A673 (cell line): ENCODE measurements around the gene DACH2. TPM values are rescaled to one million over a fixed set of nuclear protein-coding genes. Genes with fewer than 3 reads are reported as not detected.

Source experiments
- BruUV-seq: library from RNA; stranded (reverse); fragments of 400-500 nt; replicated peaks from 2 replicates; lab custom pipeline; 2021; lab: Mats Ljungman, UMichigan
- CTCF ChIA-PET: fragments of 300-600 bp; sonication (Branson Sonifier 250); formaldehyde crosslinking; loops from one replicate; lab custom pipeline; 2022; ENCODE audit warnings: antibody characterized with exemption; lab: Charles Lee
- POLR2A ChIA-PET: fragments of 300-600 bp; sonication (Branson Sonifier 250); formaldehyde crosslinking; loops from one replicate; lab custom pipeline; 2022; ENCODE audit warnings: antibody characterized with exemption; ENCODE audit not compliant: low non-redundant PET; lab: Charles Lee
- DNase-seq: peaks from one replicate; pipeline ENCODE4 v3.0.0-alpha.2; 2015; ENCODE audit warnings: low spot score
- H3K27ac ChIP-seq: fragments of 200-600 bp; sonication (generic); 2 replicates; pipeline ENCODE4 v1.5.1; 2016; ENCODE audit warnings: mixed run types, low read depth, mild to moderate bottlenecking, mixed read lengths, antibody characterized with exemption, low read length; ENCODE audit not compliant: poor library complexity, severe bottlenecking
- H3K27me3 ChIP-seq: fragments of 200-600 bp; sonication (generic); replicated peaks from 2 replicates; pipeline ENCODE4 v1.6.1; 2017; ENCODE audit warnings: mixed run types, low read depth, mild to moderate bottlenecking, mixed read lengths, antibody characterized with exemption, low read length; ENCODE audit not compliant: insufficient read depth, poor library complexity
- H3K36me3 ChIP-seq: fragments of 200-600 bp; sonication (generic); 2 replicates; pipeline ENCODE4 v1.6.1; 2016; ENCODE audit warnings: mixed run types, mild to moderate bottlenecking, mixed read lengths, antibody characterized with exemption, low read length; ENCODE audit not compliant: insufficient read depth, poor library complexity, severe bottlenecking
- H3K4me1 ChIP-seq: fragments of 200-600 bp; sonication (generic); 2 replicates; pipeline ENCODE4 v1.6.1; 2017; ENCODE audit warnings: mixed run types, mild to moderate bottlenecking, mixed read lengths, antibody characterized with exemption, low read length; ENCODE audit not compliant: insufficient read depth, poor library complexity, severe bottlenecking
- H3K4me3 ChIP-seq: fragments of 200-600 bp; sonication (generic); 2 replicates; pipeline ENCODE4 v1.5.1; 2016; ENCODE audit warnings: low read depth, mixed run types, mild to moderate bottlenecking, mixed read lengths, low read length; ENCODE audit not compliant: poor library complexity, severe bottlenecking
- H3K9me3 ChIP-seq: fragments of 200-600 bp; sonication (generic); 2 replicates; pipeline ENCODE4 v1.6.1; 2016; ENCODE audit warnings: mixed run types, low read depth, mild to moderate bottlenecking, mixed read lengths, antibody characterized with exemption, low read length; ENCODE audit not compliant: poor library complexity, severe bottlenecking
- CTCF ChIP-seq: fragments of 300-800, 200-600 bp; sonication (generic); conservative IDR thresholded peaks from 2 replicates; pipeline ENCODE4 v1.5.1; 2017; ENCODE audit warnings: low read depth, mild to moderate bottlenecking, antibody characterized with exemption, low read length, moderate library complexity, mixed read lengths
- EZH2 ChIP-seq: fragments of 200-600 bp; sonication (generic); IDR thresholded peaks from 2 replicates; pipeline ENCODE4 v1.6.1; 2017; ENCODE audit warnings: borderline replicate concordance, low read depth, mild to moderate bottlenecking, mixed read lengths, antibody characterized with exemption, low read length; ENCODE audit not compliant: poor library complexity, severe bottlenecking
- intact Hi-C: fragments of 100-400 bp; cut with micrococcal nuclease; formaldehyde crosslinking; loops from one replicate; pipeline ENCODE4 v1.10.0; 2022; ENCODE audit not compliant: unreplicated experiment
- total RNA-seq: library from RNA; stranded (reverse); gene quantifications from 2 replicates; pipeline ENCODE4 v1.2.3, GENCODE V29; 2021

The DACH2 gene
- total RNA-seq, 1 experiment from 2014 or later: not detected

DNA sequence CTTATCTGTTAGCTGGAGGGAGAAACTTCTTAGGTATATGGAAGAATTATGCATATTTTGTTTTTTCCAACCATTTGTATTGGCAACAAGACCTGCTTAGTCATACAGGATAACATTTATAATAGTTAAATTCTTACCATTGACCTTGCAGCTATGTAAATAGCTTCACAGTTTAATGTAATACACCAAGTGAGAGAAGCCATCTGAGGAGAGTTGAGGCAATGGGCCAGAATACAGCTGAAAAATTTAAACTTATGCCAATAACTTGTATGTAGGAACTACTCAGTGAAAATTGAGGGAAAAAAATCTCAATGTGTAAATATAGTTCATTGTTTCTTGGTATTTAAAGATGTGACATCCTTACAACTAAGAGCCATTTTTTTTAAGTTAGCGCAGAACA, 273.5 kb downstream of the DACH2 start:
- H3K4me3 ChIP-seq: no peak overlapping the region
- intact Hi-C loops: no loop called here
- CTCF ChIA-PET: no interaction called here
- no TSS peak for BruUV-seq
- no peaks in the 10 kb centered on the region for H3K36me3 ChIP-seq
- no peak overlapping the region for H3K27ac ChIP-seq
- H3K9me3 ChIP-seq: peaks cover 4% of the 10 kb centered on the region
- no peak for DNase-seq
- no peak for TF ChIP-seq CTCF
- TF ChIP-seq EZH2: no peak
- no peaks in the 10 kb centered on the region for H3K4me1 ChIP-seq
- H3K27me3 ChIP-seq: no peaks in the 10 kb centered on the region
- POLR2A ChIA-PET: no interaction called here

GRCh38 chrX:86436116-86436515, 287.9 kb downstream of the DACH2 start:
- TF ChIP-seq EZH2 (no peak), CTCF (no peak)
- POLR2A ChIA-PET: no interaction called here
- Histone ChIP-seq H3K27ac (no peak overlapping the region), H3K4me3 (no peak overlapping the region), H3K27me3 (no peaks in the 10 kb centered on the region), H3K36me3 (no peaks in the 10 kb centered on the region), H3K4me1 (no peaks in the 10 kb centered on the region), H3K9me3 (no peaks in the 10 kb centered on the region)
- BruUV-seq: no TSS peak
- CTCF ChIA-PET: no interaction called here
- intact Hi-C loops: no loop called here
- no peak for DNase-seq

- no peak for TF ChIP-seq EZH2
- TF ChIP-seq CTCF: no peak
- POLR2A ChIA-PET: no interaction called here
- Histone ChIP-seq H3K36me3 (no peaks in the 10 kb centered on the region), H3K27me3 (no peaks in the 10 kb centered on the region), H3K4me1 (no peaks in the 10 kb centered on the region), H3K27ac (no peak overlapping the region), H3K4me3 (no peak overlapping the region), H3K9me3 (no peaks in the 10 kb centered on the region)
- intact Hi-C loops: no loop called here
- DNase-seq: no peak
- no TSS peak for BruUV-seq
- CTCF ChIA-PET: no interaction called here
Observed at GRCh38 chrX:86455495-86455894, 307.2 kb downstream of the DACH2 start.
